ENCODE measurements around the gene SLC43A1. TPM values are rescaled to one million over a fixed set of nuclear protein-coding genes. Genes with fewer than 3 reads are reported as not detected.

Gene SLC43A1
- total RNA-seq, 1 experiment from 2014 or later = 12.5 TPM

GRCh38 chr11:57547854-57548377 lies 32.4 kb upstream of the SLC43A1 start:
- CTCF ChIA-PET = interaction anchor here (1.5 kb wide), 1 partner anchor 93 kb away, joined by 3 read pairs; no protein-coding TSS in a partner anchor
- H3K4me1 Mint-ChIP-seq (ENCODE audit: low read depth, unreplicated experiment) = no peaks in the 10 kb centered on the region
- intact Hi-C loops (cut with micrococcal nuclease; ENCODE audit: unreplicated experiment) = no loop called here
- H3K27ac Mint-ChIP-seq (ENCODE audit: unreplicated experiment) = no peak overlapping the region
- peaks cover 5% of the 10 kb centered on the region for H3K36me3 Mint-ChIP-seq (ENCODE audit: insufficient read depth, unreplicated experiment)
- no peak for DNase-seq
- no peak overlapping the region for H3K4me3 Mint-ChIP-seq (ENCODE audit: low read depth, unreplicated experiment)
- peaks cover 9% of the 10 kb centered on the region for H3K27me3 Mint-ChIP-seq (ENCODE audit: unreplicated experiment)
- no peak for TF ChIP-seq CTCF (IDR thresholded peaks at IDR 0.05; ENCODE audit: unreplicated experiment)
- BruUV-seq (replicated peaks) = no TSS peak
- no peaks in the 10 kb centered on the region for H3K9me3 Mint-ChIP-seq (ENCODE audit: low read depth, unreplicated experiment)

- peaks cover 6% of the 10 kb centered on the region for H3K36me3 Mint-ChIP-seq (ENCODE audit: insufficient read depth, unreplicated experiment)
- CTCF ChIA-PET = interaction anchor here (1.5 kb wide), 1 partner anchor 94 kb away, joined by 3 read pairs; no protein-coding TSS in a partner anchor
- TF ChIP-seq CTCF (IDR thresholded peaks at IDR 0.05; ENCODE audit: unreplicated experiment) = no peak
- intact Hi-C loops (cut with micrococcal nuclease; ENCODE audit: unreplicated experiment) = no loop called here
- no peak for DNase-seq
- H3K4me3 Mint-ChIP-seq (ENCODE audit: low read depth, unreplicated experiment) = no peak overlapping the region
- no peak overlapping the region for H3K27ac Mint-ChIP-seq (ENCODE audit: unreplicated experiment)
- no peaks in the 10 kb centered on the region for H3K4me1 Mint-ChIP-seq (ENCODE audit: low read depth, unreplicated experiment)
- BruUV-seq (replicated peaks) = no TSS peak
- H3K27me3 Mint-ChIP-seq (ENCODE audit: unreplicated experiment) = peaks cover 18% of the 10 kb centered on the region
- H3K9me3 Mint-ChIP-seq (ENCODE audit: low read depth, unreplicated experiment) = no peaks in the 10 kb centered on the region
Observed at GRCh38 chr11:57546869-57547475, 31.5 kb upstream of the SLC43A1 start.

- no peaks in the 10 kb centered on the region for H3K9me3 Mint-ChIP-seq (ENCODE audit: low read depth, unreplicated experiment)
- peaks cover 6% of the 10 kb centered on the region for H3K36me3 Mint-ChIP-seq (ENCODE audit: insufficient read depth, unreplicated experiment)
- no peaks in the 10 kb centered on the region for H3K4me1 Mint-ChIP-seq (ENCODE audit: low read depth, unreplicated experiment)
- BruUV-seq (replicated peaks) = no TSS peak
- CTCF ChIA-PET = interaction anchor here (0.6 kb wide), 1 partner anchor 419 kb away, joined by 3 read pairs; no protein-coding TSS in a partner anchor
- no peak for TF ChIP-seq CTCF (IDR thresholded peaks at IDR 0.05; ENCODE audit: unreplicated experiment)
- H3K27ac Mint-ChIP-seq (ENCODE audit: unreplicated experiment) = no peak overlapping the region
- intact Hi-C loops (cut with micrococcal nuclease; ENCODE audit: unreplicated experiment) = no loop called here
- no peak overlapping the region for H3K4me3 Mint-ChIP-seq (ENCODE audit: low read depth, unreplicated experiment)
- peaks cover 22% of the 10 kb centered on the region for H3K27me3 Mint-ChIP-seq (ENCODE audit: unreplicated experiment)
- DNase-seq = no peak
Observed at GRCh38 chr11:57546451-57546850, 30.9 kb upstream of the SLC43A1 start.

GRCh38 chr11:57545883-57546282 lies 30.4 kb upstream of the SLC43A1 start:
- Mint-ChIP-seq H3K4me1 (ENCODE audit: low read depth, unreplicated experiment) (no peaks in the 10 kb centered on the region), H3K4me3 (ENCODE audit: low read depth, unreplicated experiment) (no peak overlapping the region), H3K27ac (ENCODE audit: unreplicated experiment) (no peak overlapping the region), H3K27me3 (ENCODE audit: unreplicated experiment) (peaks cover 28% of the 10 kb centered on the region), H3K36me3 (ENCODE audit: insufficient read depth, unreplicated experiment) (peaks cover 6% of the 10 kb centered on the region), H3K9me3 (ENCODE audit: low read depth, unreplicated experiment) (no peaks in the 10 kb centered on the region)
- intact Hi-C loops (cut with micrococcal nuclease; ENCODE audit: unreplicated experiment) = no loop called here
- CTCF ChIA-PET = interaction anchor here (0.6 kb wide), 1 partner anchor 419 kb away, joined by 3 read pairs; no protein-coding TSS in a partner anchor
- DNase-seq = no peak
- BruUV-seq (replicated peaks) = no TSS peak
- TF ChIP-seq CTCF (IDR thresholded peaks at IDR 0.05; ENCODE audit: unreplicated experiment) = no peak
